Hindlimb muscle (tissue), 1 donor: ENCODE measurements around the gene THAP6. TPM values are rescaled to one million over a fixed set of nuclear protein-coding genes. Genes with fewer than 3 reads are reported as not detected.
"Not testable (repeated sequence)": the region's sequence is repeated elsewhere in the genome, so short reads cannot be mapped to it uniquely, and the experiment has no call there.

Source experiments
- DNase-seq: peaks from one replicate; pipeline ENCODE4 v3.0.0-alpha.2; 2013
- polyA plus RNA-seq: library from polyadenylated mRNA; unstranded; fragments of 120-200 nt; gene quantifications from one replicate; pipeline ENCODE4 v1.2.1, GENCODE V29; 2013; ENCODE audit not compliant: insufficient read length

The THAP6 gene
- polyA plus RNA-seq: 16.8 TPM

- DNase-seq: peak; percentile 94
Observed at GRCh38 chr4:75514131-75514948, at the start of gene THAP6, which contains the start of gene RCHY1. TSS of gene THAP6 (plus strand) at chr4:75514473. CDS start at chr4:75515453, 980 bp downstream. TSS of gene RCHY1 (minus strand) at chr4:75514403. CDS start at chr4:75514286, 117 bp downstream.

GRCh38 chr4:75469896-75470295 lies 44.4 kb upstream of the THAP6 start:
- DNase-seq: no peak

DNA sequence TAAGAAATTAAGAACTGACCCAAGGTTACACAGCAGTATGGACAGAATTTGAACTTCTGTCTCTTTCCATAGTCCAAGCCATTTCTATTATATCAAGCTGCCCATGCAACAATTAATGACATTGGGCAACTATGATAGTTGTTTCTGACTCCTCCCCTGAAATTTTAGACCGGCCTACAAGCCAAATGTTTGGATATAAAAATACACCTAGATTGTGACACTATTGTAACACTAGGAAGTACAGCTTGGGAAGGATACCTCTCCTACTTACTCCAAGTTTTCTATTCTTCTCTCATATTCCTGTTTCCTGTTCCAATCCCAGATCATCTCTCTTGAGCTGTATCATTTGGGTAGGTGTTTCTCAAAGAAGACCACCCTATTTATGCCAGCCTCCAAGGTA lies 43.5 kb upstream of the THAP6 start:
- no peak for DNase-seq

- DNase-seq: no peak
Observed at GRCh38 chr4:75477201-75477600, 37.1 kb upstream of the THAP6 start.

DNA sequence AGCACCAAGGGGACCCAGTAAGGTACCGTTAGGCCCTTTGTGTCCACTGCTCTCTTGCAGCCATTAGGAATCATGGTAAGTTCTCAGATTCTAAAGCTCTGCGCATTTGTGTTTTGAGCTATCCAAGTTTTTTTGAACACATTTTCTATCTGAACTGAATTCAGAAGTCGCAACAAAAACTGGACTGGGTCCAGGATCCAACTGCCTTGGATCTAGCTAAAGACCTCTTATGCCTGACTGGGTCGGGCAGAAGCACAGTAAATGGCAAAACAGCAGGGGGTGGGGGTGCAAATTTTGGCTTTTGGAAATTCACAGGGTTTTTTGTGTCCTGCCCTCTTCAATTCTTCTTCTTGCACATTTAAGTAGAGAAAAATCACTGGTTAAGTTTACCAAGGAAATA lies 30.1 kb upstream of the THAP6 start:
- peak; percentile 7 for DNase-seq

DNA sequence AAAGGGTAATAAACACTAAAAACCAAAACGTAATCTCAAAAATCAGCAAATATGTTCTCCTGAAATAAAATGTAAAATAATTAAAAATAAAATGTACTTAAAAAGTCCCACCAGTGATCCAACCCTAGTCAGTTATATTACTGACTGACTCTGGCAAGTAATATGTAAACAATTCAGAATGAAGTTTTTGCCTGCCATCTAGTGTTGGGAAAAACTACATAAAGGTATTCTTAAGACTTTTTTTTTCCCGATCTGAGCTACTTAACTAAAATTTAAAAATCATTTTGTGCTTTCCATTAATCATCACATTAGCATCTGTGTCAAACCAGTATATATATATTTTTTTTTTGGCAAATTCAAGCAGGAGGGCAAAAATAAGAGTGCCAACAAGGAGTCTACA lies 24.1 kb upstream of the THAP6 start:
- no peak for DNase-seq

- peak; percentile 4 for DNase-seq
Observed at GRCh38 chr4:75494563-75494962, 19.7 kb upstream of the THAP6 start.

DNA sequence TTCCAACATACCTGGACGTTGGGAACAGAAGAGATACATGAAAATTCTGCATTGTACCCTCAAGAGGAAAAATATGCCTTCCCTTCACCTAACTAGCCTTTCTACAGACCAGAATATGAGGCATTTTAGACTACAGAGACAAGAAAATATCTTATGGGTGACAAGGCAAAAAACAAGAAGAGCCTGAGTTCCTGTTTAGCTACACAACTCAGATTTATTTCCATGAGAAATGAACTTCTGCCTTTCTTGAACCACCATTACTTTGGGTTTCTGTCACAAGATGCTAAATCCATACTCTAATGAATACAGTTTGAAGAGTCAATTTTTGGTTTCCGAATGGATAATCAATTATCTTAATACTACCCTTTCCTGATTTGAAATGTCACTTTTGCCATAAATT lies 18.8 kb upstream of the THAP6 start:
- DNase-seq: no peak

- DNase-seq: no peak
Observed at GRCh38 chr4:75496406-75496805, 17.9 kb upstream of the THAP6 start.

DNA sequence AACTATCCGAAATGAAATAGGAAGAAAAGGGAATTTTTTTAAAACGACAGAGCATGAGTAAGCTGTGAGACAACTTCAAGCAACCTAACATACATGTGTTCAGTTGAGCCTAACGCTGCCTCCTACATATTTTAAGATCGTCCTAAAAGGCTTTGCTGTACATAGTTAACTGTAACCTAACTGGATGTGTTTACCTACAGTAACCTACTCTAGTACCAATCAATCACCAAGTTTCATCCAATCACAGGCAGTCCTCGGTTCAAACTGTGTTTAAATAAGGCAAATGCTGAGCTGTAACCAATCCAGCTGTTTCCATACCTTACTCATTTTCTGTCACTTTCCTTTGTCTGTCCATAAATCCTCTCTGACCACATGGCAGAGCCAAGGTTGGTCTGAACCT lies 17.1 kb upstream of the THAP6 start:
- no peak for DNase-seq

DNA sequence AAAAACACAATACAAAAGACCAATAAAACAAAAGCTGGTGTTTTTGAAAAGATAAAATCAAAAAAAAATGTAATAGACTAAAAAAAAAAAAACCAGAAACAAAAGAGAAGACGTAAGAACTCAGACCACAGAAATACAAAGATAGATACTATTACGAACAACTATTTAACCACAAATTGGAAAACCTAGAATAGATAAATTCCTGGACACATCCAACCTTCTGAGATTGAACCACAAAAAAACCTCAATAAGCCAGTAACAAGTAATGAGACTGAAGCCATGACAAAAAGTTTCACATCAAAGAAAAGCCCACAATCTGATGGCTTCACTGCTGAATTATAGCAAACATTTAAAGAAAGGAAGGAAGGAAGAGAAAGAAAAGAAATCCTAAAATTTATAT lies 16.2 kb upstream of the THAP6 start:
- DNase-seq: no peak

DNA sequence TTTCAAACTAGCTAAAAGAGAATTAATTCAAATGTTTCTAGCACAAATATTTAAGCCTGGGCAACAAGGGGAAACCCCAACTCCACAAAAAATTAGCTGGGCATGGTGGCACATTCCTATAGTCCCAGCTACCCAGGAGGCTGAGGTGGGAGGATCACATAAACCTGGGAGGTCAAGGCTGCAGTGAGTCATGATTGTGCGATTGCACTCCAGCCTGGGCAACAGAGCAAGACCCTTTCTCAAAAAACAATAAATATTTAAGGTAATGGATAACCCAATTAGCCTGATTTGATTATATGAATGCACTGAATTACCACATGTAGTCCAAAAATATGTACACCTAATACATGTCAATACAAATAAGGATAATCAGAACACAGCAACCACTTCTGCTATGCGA lies 14.4 kb upstream of the THAP6 start:
- DNase-seq: no peak

- no peak for DNase-seq
Observed at GRCh38 chr4:75502671-75503070, 11.6 kb upstream of the THAP6 start.

DNA sequence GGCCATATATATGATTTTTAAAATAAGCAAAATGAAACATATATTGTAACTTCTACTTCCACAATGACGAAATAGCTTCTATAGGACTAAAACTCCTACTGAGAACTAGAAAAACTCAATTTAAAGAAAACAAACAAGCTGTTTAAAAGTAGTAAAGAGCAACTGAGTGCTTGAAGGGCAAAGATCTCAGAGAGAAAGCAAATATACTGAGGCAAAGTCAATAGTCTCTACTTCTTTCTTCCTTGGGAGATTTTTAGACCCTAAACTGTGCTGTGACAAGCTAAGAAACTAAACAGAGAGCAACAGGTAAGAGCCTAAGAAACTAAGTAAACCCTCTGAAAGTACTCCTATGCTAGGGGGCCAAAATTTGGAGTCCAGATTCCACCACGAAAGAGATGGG lies 8.6 kb upstream of the THAP6 start:
- DNase-seq: no peak

DNA sequence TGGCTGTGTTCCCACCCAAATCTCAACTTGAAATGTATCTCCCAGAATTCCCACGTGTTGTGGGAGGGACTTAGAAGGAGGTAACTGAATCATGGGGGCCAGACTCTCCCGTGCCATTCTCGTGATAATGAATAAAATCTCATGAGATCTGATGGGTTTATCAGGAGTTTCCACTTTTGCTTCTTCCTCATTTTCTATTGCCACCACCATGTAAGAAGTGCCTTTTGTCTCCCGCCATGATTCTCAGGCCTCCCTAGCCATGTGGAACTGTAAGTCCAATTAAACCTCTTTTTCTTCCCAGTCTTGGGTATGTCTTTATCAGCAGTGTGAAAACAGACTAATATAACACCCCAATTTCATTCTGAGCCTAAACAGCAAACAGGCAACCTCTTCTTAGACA lies 4.7 kb upstream of the THAP6 start:
- DNase-seq: not testable (repeated sequence)

DNA sequence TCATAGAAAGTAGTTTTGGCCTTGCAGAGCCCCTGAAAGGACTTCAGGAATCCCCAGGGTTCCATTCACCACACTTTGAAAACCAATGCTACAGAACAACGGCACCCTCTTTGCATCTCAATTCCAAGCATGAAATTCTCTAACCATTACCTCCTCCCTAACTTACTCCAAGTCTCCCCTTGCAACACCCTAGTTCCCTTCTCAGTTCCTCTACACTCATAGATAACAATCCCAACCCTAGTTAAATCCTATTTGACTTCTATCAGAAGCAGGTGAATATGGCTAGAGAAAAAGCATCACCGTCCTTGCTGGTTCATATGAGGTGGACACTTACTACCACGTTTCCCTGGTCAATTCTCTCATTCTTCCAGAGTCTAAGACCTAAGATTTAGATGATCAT lies 2.4 kb upstream of the THAP6 start:
- DNase-seq: no peak

GRCh38 chr4:75512386-75513211 lies 1.7 kb upstream of the THAP6 start:
- DNase-seq: peak; percentile 1

GRCh38 chr4:75513526-75514130 lies 645 bp upstream of the THAP6 start:
- DNase-seq: peak; percentile 21

DNA sequence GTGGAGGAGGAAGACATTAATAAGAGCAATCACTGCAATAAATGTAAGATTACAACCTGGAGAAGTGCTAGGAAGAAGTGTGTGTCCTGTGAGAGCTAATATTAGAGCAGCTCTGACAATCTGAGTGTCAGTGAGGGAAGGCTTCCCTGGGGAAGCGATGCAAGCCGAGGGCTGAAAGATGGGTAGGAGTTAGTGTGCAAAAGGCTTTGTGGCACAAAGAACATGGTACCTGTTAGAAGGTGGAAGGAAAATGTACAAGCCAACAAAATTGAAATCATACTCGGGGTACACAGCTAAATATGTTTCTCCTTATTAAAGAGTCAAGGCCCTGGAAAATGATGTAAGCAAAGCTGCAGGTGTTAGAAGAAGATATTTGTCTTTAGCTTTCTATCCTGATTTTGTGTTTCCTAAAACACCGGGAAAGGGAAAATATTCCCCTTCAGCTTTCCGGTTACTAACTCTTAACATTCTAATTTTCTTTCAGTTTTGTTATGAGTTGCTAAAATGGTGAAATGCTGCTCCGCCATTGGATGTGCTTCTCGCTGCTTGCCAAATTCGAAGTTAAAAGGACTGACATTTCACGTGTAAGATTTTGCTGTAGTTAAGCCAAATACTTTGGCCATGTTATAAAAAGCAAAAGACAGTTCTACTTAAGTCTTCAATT lies 808 bp downstream of the THAP6 start:
- no peak for DNase-seq

GRCh38 chr4:75516144-75516543 lies 1.9 kb downstream of the THAP6 start:
- DNase-seq: no peak

DNA sequence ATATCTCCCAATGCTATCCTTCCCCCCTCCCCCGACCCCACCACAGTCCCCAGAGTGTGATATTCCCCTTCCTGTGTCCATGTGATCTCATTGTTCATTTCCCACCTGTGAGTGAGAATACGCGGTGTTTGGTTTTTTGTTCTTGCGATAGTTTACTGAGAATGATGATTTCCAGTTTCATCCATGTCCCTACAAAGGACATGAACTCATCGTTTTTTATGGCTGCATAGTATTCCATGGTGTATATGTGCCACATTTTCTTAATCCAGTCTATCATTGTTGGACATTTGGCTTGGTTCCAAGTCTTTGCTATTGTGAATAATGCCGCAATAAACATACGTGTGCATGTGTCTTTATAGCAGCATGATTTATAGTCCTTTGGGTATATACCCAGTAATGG lies 5.2 kb downstream of the THAP6 start:
- DNase-seq: not testable (repeated sequence)

- DNase-seq: no peak
Observed at GRCh38 chr4:75525086-75525485, 10.8 kb downstream of the THAP6 start.

- no peak for DNase-seq
Observed at GRCh38 chr4:75525910-75526309, 11.6 kb downstream of the THAP6 start.
